HepG2 (cell line): Measurements from ENCODE around the gene ZNF804A.

ENCODE experiments used
- ATF2 ChIP-seq: sonication (generic); formaldehyde crosslinking; IDR thresholded peaks from 2 replicates; pipeline ENCODE4 v1.4.0; 2020; ENCODE audit warnings: missing genetic modification reagents
- CSRNP2 ChIP-seq: sonication (generic); formaldehyde crosslinking; conservative IDR thresholded peaks from 2 replicates; pipeline ENCODE4 v1.8.0; 2022; ENCODE audit warnings: low read depth, missing genetic modification reagents
- CTCF ChIP-seq: sonication (generic); formaldehyde crosslinking; IDR thresholded peaks from 2 replicates; pipeline ENCODE4 v1.5.0; 2020; ENCODE audit warnings: mild to moderate bottlenecking, missing genetic modification reagents, moderate library complexity
- TCF7L2 ChIP-seq: IDR thresholded peaks from 2 replicates; pipeline ENCODE4 v1.6.1; 2011; ENCODE audit warnings: mild to moderate bottlenecking, low read depth, low read length, moderate library complexity

GRCh38 chr2:184610891-184611290 lies 12.6 kb downstream of the ZNF804A start:
- TF ChIP-seq ATF2 (CRISPR knock-in tag): no peak
- no peak for TF ChIP-seq CSRNP2 (CRISPR knock-in tag)
- TF ChIP-seq CTCF (CRISPR knock-in tag): no peak
- no peak for TF ChIP-seq TCF7L2
